Natural killer cell (primary cell): ENCODE results near the gene RNASEH2B. TPM values are rescaled to one million over a fixed set of nuclear protein-coding genes. Genes with fewer than 3 reads are reported as not detected.

Source experiments
- ATAC-seq, 3 donors: fragments of 150-1000 bp in 2 of 3; fragments of 200-7000 bp in 1 of 3; cut with Tn5 transposase; 1 replicate in 1 of 3; 2 replicates in 2 of 3; pipeline ENCODE4 v1.10.0; 2021; ENCODE audit warnings: mild to moderate bottlenecking in 2 of 3, moderate library complexity in 2 of 3
- DNase-seq, 2 donors: peaks; one replicate each; pipeline versions ENCODE4 v3.0.0 to v3.0.0-alpha.2; 2013 to 2021; ENCODE audit warnings: mixed read lengths in 1 of 2
- H3K27ac ChIP-seq: one replicate; pipeline ENCODE4 v1.5.1; 2013; ENCODE audit warnings: mild to moderate bottlenecking, low read length
- H3K27me3 ChIP-seq: one replicate; pipeline ENCODE4 v1.6.1; 2013; ENCODE audit warnings: low read length; ENCODE audit not compliant: control insufficient read depth, insufficient read depth
- H3K36me3 ChIP-seq: one replicate; pipeline ENCODE4 v1.6.1; 2013; ENCODE audit warnings: low read length; ENCODE audit not compliant: control insufficient read depth, insufficient read depth
- H3K4me1 ChIP-seq: one replicate; pipeline ENCODE4 v1.6.1; 2013; ENCODE audit warnings: low read length; ENCODE audit not compliant: control insufficient read depth, insufficient read depth
- H3K4me3 ChIP-seq: one replicate; pipeline ENCODE4 v1.5.1; 2013; ENCODE audit warnings: low read length
- H3K9me3 ChIP-seq: one replicate; pipeline ENCODE4 v1.6.1; 2013; ENCODE audit warnings: low read length; ENCODE audit not compliant: control insufficient read depth, insufficient read depth
- H3K27ac Mint-ChIP-seq, 2 donors: one replicate each; pipeline ENCODE4 v1.8.0; 2022; ENCODE audit warnings: mild to moderate bottlenecking in 2 of 2, mixed read lengths in 2 of 2, moderate library complexity in 1 of 2
- H3K27me3 Mint-ChIP-seq, 2 donors: one replicate each; pipeline ENCODE4 v1.8.0; 2022; ENCODE audit warnings: low read depth in 2 of 2, mixed read lengths in 2 of 2
- H3K36me3 Mint-ChIP-seq: one replicate; pipeline ENCODE4 v1.8.0; 2022; ENCODE audit warnings: mixed read lengths
- H3K4me1 Mint-ChIP-seq, 2 donors: one replicate each; pipeline ENCODE4 v1.8.0; 2022; ENCODE audit warnings: mixed read lengths in 2 of 2
- H3K4me3 Mint-ChIP-seq: one replicate; pipeline ENCODE4 v1.8.0; 2022; ENCODE audit warnings: mild to moderate bottlenecking, moderate library complexity, mixed read lengths
- H3K9me3 Mint-ChIP-seq, 2 donors: one replicate each; pipeline ENCODE4 v1.8.0; 2022; ENCODE audit warnings: mixed read lengths in 2 of 2
- WGBS: methylation state at CpG from one replicate; pipeline ENCODE4 v1.1.7; 2013; ENCODE audit warnings: missing lambda C conversion rate; ENCODE audit not compliant: insufficient coverage; 5-methylcytosine and 5-hydroxymethylcytosine counted together
- intact Hi-C: fragments of 100-400 bp; cut with micrococcal nuclease; formaldehyde crosslinking; loops from one replicate; pipeline ENCODE4 v1.14.2; 2022
- total RNA-seq, 4 donors: library from RNA; stranded (reverse); fragments of 120-200 nt in 1 of 4; gene quantifications; one replicate each; pipeline versions ENCODE4 v1.2.3 to v1.2.4, GENCODE V29; 2013 to 2022
- TF ChIP-seq, protein P1 (sequence below): fragments of 200-600 bp; IDR thresholded peaks from one replicate; pipeline ENCODE4 v1.8.0; 2022; ENCODE audit warnings: antibody characterized with exemption

RNASEH2B gene
- total RNA-seq, 3 donors from 2014 or later (not counting 1 experiment from before 2014, with no cell fraction given), result 57.9 to 68.7 (median 64.8) TPM

- WGBS, result 37% methylated on average over 4 of the region's 7 CpGs
- Histone ChIP-seq H3K36me3 (no peaks in the 10 kb centered on the region), H3K4me3 (no peak overlapping the region), H3K4me1 (peaks cover 18% of the 10 kb centered on the region), H3K27me3 (no peaks in the 10 kb centered on the region), H3K9me3 (no peaks in the 10 kb centered on the region), H3K27ac (peak overlapping the region; percentile 86)
- Mint-ChIP-seq H3K4me1 (peaks cover 36% of the 10 kb centered on the region in 2 donors), H3K27me3 (peaks cover under 1 to 6% of the 10 kb centered on the region in 2 donors), H3K4me3 (peak overlapping the region; percentile 67), H3K27ac (peak overlapping the region; percentile 64 to 65), H3K9me3 (peaks cover 0 to 2% of the 10 kb centered on the region in 2 donors), H3K36me3 (peaks cover 4% of the 10 kb centered on the region)
- ATAC-seq (no peak), DNase-seq (peak in 1 of 2 donors; percentile 66)
- intact Hi-C loops, result loop anchor here (2.0 kb wide), 1 partner anchor 18 kb away; no protein-coding TSS in a partner anchor
- TF ChIP-seq, protein P1, sequence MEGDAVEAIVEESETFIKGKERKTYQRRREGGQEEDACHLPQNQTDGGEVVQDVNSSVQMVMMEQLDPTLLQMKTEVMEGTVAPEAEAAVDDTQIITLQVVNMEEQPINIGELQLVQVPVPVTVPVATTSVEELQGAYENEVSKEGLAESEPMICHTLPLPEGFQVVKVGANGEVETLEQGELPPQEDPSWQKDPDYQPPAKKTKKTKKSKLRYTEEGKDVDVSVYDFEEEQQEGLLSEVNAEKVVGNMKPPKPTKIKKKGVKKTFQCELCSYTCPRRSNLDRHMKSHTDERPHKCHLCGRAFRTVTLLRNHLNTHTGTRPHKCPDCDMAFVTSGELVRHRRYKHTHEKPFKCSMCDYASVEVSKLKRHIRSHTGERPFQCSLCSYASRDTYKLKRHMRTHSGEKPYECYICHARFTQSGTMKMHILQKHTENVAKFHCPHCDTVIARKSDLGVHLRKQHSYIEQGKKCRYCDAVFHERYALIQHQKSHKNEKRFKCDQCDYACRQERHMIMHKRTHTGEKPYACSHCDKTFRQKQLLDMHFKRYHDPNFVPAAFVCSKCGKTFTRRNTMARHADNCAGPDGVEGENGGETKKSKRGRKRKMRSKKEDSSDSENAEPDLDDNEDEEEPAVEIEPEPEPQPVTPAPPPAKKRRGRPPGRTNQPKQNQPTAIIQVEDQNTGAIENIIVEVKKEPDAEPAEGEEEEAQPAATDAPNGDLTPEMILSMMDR, result no peak
These were observed 17.2 kb upstream of the RNASEH2B start for GRCh38 chr13:50892210-50892944.

DNA sequence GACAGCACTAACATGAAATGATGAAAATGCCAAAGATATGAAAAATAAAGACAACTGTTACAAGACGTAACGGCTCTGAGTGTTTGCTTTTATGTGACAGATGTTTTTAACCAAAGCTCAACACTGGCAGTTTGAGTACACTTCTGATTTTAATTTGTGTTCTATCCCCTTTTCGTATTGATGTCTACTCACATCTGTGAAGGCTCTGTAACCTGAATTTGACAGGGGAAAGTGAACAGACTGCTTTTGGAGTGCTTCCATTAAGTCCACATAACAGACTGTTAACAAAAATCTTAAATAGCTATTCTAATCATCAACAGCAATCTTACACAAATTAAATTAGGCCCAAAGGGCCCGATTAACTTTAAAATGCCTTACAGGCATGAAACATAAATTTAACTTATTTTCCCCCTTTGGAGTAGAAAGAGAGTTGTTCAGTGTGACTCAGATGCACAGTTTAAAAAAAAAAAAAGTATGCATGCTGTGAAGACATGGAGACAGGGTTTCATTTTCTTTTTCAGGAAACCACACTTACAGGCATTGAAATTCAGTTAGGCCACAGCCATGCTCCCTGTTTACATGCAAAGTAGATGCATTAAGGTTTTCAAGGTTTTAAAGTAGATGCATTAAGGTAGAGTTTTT is 16.3 kb upstream of the RNASEH2B start:
- peak; percentile 86 to 97 (median 95) for ATAC-seq

GRCh38 chr13:50894012-50894411 is 15.6 kb upstream of the RNASEH2B start:
- Mint-ChIP-seq H3K27me3 (no peaks in the 10 kb centered on the region), H3K4me3 (no peak overlapping the region)

More for the DNA sequence above, 16.3 kb upstream of the RNASEH2B start:
- TF ChIP-seq, protein P1, result no peak
- H3K4me3 ChIP-seq, result peak overlapping the region; percentile 19
- peak in 1 of 2 donors; percentile 74 for DNase-seq
- peaks cover 18% of the 10 kb centered on the region for H3K4me1 ChIP-seq
- intact Hi-C loops, result loop anchor here (2.0 kb wide), 1 partner anchor 17 kb away; no protein-coding TSS in a partner anchor
- peak overlapping the region; percentile 86 for H3K27ac ChIP-seq
- 14% methylated on average over 3 of the region's 4 CpGs for WGBS
- no peaks in the 10 kb centered on the region for H3K9me3 ChIP-seq
- no peaks in the 10 kb centered on the region for H3K36me3 ChIP-seq
- H3K36me3 Mint-ChIP-seq, result peaks cover 4% of the 10 kb centered on the region
- H3K27me3 ChIP-seq, result no peaks in the 10 kb centered on the region
- peak overlapping the region; percentile 64 to 65 for H3K27ac Mint-ChIP-seq
- peaks cover 0 to 2% of the 10 kb centered on the region in 2 donors for H3K27me3 Mint-ChIP-seq
- H3K9me3 Mint-ChIP-seq, result peaks cover 0 to 2% of the 10 kb centered on the region in 2 donors
- peaks cover 36% of the 10 kb centered on the region in 2 donors for H3K4me1 Mint-ChIP-seq
- H3K4me3 Mint-ChIP-seq, result peak overlapping the region; percentile 63

More at GRCh38 chr13:50894012-50894411, 15.6 kb upstream of the RNASEH2B start:
- Histone ChIP-seq H3K9me3 (no peaks in the 10 kb centered on the region), H3K4me1 (peaks cover 18% of the 10 kb centered on the region), H3K4me3 (no peak overlapping the region), H3K27me3 (no peaks in the 10 kb centered on the region), H3K36me3 (no peaks in the 10 kb centered on the region), H3K27ac (peak overlapping the region; percentile 86)
- Mint-ChIP-seq H3K4me1 (peaks cover 36% of the 10 kb centered on the region in 2 donors), H3K9me3 (peaks cover 0 to 2% of the 10 kb centered on the region in 2 donors), H3K27ac (peak overlapping the region; percentile 64 to 65), H3K36me3 (peaks cover 4% of the 10 kb centered on the region)
- DNase-seq (no peak), ATAC-seq (no peak)
- TF ChIP-seq, protein P1, result no peak
- WGBS, result 57% methylated on average over 2 of the region's 2 CpGs
- intact Hi-C loops, result no loop called here
